Metanephros (tissue), 1 donor: ENCODE measurements around the gene MGAT4C. TPM values are rescaled to one million over a fixed set of nuclear protein-coding genes. Genes with fewer than 3 reads are reported as not detected.

Experiments used
- total RNA-seq: library from RNA; depleted of rRNA; stranded (reverse); fragments of >200 nt; gene quantifications from one replicate; pipeline ENCODE4 v1.2.3, GENCODE V29; 2014

The MGAT4C gene
- total RNA-seq, result 3.4 TPM

DNA sequence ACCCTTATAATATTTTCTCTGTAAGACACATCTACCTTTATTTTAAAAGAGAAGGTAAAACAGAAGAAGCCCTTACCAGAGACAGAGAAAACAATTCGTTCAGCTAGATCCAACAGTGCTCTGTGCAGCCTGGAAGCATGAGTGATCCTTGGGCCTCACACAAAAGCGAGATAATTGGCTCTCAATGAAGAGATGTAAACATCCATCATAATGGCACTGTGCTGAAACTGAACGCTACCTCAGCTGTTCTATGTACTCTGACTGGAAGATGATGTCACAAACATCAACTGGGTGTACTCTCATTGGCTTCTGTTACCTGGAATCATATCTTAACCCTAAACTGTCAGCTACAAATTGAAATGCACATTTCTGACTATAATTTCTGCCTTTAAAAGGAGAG lies at the start of gene MGAT4C:
TSS of gene MGAT4C (minus strand) at position 229 of the 400 bp plus-strand sequence.

